Stimulated activated CD4-positive, alpha-beta T cell treated with anti-CD3 and anti-CD28 coated beads, Interleukin-15, amount 100 ng/mL, for 1 hour (primary cell): Measurements from ENCODE around the gene ABHD6.
A peak's percentile ranks its signal among the peaks of the same experiment; 100 is the strongest.

Experiments used
- DNase-seq, 2 donors: peaks; one replicate each; pipeline ENCODE4 v3.0.0-alpha.2; 2020; ENCODE audit warnings: low read depth in 1 of 2, low spot score in 1 of 2

The ABHD6 gene

GRCh38 chr3:58307639-58308215 lies 70.1 kb downstream of the ABHD6 start:
- no peak for DNase-seq

DNA sequence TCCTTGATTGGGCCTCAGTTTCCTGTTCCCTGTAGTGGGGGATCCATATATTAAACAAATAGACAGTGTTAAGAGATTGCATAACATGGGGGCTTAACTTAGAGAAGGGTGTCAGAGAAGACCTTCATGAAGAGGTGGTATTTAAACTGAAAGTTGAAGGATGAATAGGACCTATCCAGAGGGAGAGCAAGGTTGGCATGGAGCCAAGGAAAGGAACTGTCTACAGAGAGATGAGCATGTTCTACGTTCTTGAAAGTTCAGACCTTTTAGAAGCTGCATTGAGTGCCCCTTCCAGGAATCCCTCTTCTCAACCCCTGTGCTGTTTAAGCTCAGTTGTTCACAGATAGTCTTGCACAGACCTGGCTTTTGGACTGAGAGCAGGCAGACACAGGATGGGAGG lies 71.1 kb downstream of the ABHD6 start:
- no peak for DNase-seq

- no peak for DNase-seq
Observed at GRCh38 chr3:58317811-58318210, 80.2 kb downstream of the ABHD6 start.

DNA sequence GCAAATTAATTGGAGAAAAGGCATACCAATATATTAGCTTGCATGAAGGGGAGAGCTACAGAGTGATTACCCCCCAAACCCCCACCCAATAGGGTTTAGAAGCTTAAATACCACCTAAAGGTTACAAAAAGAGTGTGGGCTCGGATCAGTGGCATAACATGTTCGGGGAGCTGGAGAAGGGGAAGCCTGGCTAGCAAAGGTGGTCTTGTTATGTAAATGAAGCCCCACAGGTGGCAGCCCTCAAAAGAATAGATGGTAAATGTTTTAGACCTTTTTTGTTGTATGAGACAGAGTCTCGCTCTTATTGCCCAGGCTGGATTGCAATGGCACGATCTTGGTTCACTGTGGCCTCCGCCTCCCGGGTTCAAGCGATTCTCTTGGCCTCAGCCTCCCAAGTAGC lies 84.2 kb downstream of the ABHD6 start:
- no peak for DNase-seq

- DNase-seq: no peak
Observed at GRCh38 chr3:58322793-58323192, 85.2 kb downstream of the ABHD6 start.

GRCh38 chr3:58323529-58324390 lies 86.2 kb downstream of the ABHD6 start:
- no peak for DNase-seq

DNA sequence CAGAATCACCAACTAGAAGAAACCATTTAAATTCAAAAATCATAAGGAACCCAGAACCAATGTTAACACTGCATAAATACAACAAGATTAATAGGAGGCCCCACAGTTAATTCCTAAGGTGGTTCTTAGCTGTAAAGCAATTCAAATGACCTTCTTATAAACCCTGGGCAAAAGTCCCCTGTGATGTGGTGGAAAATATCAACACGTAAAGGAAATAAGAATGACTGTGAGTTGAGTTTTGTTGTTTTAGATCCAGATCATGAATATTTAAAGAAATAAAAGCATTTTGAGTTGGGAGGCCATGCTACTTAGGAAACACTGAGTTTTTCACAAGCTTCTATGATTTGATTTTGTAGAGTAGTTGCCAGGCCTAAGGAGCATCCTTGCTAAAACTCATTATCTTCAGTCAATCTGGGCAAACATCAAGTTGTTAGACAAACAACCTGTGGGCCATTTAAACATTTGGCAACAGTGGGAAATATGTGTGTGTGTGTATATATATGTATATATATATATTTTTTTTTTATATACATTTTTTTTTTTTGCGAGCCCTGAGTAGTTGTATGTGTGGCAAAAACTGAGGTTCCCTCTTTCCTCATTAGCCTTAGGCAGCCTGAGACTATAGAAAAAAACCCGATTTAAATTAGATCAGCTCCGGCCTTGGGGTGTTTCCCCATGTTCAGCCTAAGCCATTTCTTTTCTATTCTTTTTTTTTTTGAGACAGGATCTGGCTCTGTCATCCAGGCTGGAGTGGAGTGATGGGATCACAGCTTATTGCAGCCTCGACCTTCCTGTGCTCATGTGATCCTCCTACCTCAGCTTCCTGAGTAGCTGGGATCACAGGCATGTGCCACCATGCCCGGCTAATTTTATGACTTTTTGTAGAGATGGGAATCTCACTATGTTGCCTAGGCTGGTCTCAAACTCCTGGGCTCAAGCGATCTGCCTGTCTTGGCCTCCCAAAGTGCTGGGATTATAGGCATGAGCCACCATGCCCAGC lies 87.1 kb downstream of the ABHD6 start:
- no peak for DNase-seq

- no peak for DNase-seq
Observed at GRCh38 chr3:58325525-58325992, 88.0 kb downstream of the ABHD6 start.

- no peak for DNase-seq
Observed at GRCh38 chr3:58326267-58326900, 88.8 kb downstream of the ABHD6 start.

DNA sequence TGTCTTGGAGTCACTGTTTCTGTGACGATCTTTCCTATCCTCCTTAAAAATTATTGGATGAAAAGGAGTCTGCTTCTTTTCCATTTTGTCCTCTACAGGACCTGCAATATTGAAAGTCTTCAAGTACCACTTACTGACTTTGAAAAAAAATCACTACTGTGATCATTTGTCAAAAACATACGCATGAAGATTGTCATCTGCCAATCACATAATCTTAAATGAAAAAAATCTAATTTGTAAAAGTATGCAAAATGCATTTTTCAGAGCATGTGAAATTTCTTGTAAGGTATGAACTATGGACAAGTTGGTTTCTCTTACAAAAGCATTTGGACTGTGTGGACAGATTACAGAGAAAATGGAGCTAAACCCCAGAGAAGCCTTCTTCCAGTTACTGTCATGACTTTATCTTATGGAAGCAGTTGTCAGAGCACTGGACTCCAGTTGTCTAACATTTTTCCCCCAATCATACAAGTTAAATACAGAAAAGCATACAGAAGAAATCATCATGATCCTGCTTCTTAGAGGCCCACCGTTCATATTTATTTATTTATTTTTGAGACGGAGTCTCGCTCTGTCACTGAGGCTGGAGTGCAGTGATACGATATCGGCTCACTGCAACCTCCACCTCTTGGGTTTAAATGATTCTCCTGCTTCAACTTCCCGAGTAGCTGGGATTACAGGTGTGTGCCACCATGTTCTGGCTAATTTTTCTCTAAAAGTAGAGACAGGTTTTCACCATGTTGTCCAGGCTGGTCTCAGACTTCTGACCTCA lies 91.7 kb downstream of the ABHD6 start:
- DNase-seq: no peak

DNA sequence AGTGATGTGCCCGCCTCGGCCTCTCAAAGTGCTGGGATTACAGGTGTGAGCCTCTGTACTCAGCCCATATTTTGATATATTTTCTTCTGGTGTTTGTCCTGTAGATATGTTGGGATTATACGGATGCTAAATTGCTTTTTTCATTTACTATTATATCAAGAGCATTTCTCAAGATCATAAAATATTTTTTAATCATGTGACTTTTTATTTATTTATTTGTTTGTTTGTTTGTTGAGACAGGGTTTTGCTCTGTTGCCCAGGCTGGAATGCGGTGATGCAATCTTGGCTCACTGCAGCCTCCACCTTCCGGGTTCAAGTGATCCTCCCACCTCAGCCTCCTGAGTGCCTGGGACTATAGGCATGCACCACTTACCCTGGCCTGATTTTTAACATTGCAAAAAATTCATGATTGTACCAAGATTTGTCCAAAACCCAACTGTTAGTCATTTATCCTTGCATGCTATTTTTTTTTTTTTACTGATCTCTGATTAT lies 92.4 kb downstream of the ABHD6 start:
- DNase-seq: no peak

DNA sequence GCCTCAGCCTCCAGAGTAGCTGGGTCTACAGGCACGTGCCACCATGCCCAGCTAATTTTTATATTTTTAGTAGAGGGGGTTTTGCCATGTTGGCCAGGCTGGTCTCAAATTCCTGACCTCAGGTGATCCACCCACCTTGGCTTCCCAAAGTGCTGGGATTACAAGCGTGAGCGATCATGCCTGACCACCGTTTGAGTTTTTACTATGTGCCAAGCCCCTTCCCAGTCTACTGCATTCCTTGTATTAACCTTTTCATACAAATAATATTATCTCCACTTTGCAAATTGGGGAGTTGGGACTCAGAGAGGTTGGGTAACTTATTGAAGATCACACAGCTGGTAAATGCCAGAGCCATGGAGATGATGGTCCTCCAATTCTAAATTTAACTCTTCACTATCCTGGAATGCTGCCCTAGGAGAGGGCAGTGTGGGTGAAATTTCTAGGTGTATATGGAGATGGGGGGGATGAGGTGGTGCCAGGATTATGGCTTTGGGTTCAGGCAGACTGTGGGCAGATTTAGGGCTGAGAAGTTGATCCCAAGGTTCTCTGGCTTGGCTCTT lies 94.1 kb downstream of the ABHD6 start:
- no peak for DNase-seq

GRCh38 chr3:58332575-58333188 lies 95.1 kb downstream of the ABHD6 start, which contains the start of gene PXK:
TSS of gene PXK (plus strand) at chr3:58332892. CDS start at chr3:58332989, 97 bp downstream.
- peak; percentile 62 to 76 for DNase-seq

DNA sequence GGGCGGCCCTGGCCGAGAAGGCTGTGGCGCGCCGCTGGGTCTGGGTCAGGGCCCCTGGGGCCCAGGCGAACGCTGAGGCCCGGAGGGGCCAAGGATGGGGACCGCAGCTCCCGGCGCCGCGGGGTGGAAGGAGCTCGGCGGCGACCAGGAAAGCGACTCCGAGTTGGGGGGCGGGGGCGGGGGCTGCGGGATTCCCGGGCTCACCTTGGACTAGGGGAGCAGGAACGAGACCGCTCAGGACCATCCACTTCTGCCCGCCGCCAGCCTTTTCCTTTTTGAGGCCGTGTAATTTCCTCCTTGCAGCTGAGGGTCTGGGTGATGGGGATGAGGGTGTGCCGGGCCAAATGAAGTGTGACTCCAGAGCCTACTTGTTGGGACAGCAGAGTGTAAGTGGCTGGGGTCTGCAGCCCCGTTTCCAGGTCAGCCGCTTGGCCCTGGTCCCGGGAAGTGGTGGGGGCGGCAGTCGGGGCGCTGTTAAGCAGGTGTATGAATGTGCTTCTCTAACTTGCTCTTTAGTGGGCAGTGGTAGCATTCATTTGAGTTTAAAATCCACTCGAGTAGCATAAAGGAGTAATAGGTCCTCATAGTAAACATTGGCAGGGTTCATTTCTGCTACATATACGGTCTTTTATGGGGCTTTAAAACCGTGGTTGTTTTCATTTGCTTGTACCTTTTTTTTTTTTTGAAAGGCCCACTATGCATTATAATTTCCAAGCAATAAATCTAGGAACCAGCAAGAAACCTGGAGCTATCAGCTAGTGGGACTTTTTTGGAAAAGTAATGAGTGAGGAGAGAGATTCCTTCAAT lies 95.8 kb downstream of the ABHD6 start:
- peak in 1 of 2 donors; percentile 6 for DNase-seq

DNA sequence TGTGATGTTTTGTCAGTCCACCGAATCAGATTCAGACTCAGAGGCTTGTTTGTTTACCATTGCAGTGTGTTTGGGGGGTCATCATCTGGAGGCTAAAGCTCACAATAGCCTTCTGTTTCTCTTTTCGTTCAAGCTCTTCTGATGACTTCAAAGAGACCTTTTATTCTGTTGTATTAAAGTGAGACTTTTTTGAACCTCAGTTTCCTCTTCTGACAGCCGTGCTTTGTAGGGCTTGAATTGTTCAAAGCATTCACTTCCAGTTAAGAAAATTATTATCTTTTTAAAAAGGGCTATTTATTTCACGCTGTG lies 96.4 kb downstream of the ABHD6 start:
- no peak for DNase-seq

GRCh38 chr3:58334506-58334884 lies 96.9 kb downstream of the ABHD6 start:
- DNase-seq: no peak

GRCh38 chr3:58335652-58335947 lies 98.0 kb downstream of the ABHD6 start:
- no peak for DNase-seq

- DNase-seq: no peak
Observed at GRCh38 chr3:58336135-58336882, 98.7 kb downstream of the ABHD6 start.
